Hepatocyte (in vitro differentiated cells): Measurements from ENCODE around the gene PUM2. TPM values are rescaled to one million over a fixed set of nuclear protein-coding genes. Genes with fewer than 3 reads are reported as not detected.

Experiments
- DNase-seq: peaks from one replicate; pipeline ENCODE4 v3.0.0-alpha.2; 2016; ENCODE audit warnings: low spot score
- H2AFZ ChIP-seq: fragments of 200-600 bp; sonication (generic); 2 replicates; pipeline ENCODE4 v1.6.0; 2016; ENCODE audit warnings: antibody characterized with exemption, mild to moderate bottlenecking
- H3K27ac ChIP-seq: fragments of 200-600 bp; sonication (generic); 2 replicates; pipeline ENCODE4 v1.5.1; 2016; ENCODE audit warnings: mild to moderate bottlenecking
- H3K27me3 ChIP-seq: fragments of 200-600 bp; sonication (generic); 2 replicates; pipeline ENCODE4 v1.6.1; 2016
- H3K36me3 ChIP-seq: fragments of 200-600 bp; sonication (generic); replicated peaks from 2 replicates; pipeline ENCODE4 v1.5.1; 2016; ENCODE audit warnings: low read depth; ENCODE audit not compliant: insufficient read depth
- H3K4me1 ChIP-seq: fragments of 200-600 bp; sonication (generic); 2 replicates; pipeline ENCODE4 v1.5.1; 2016; ENCODE audit warnings: mild to moderate bottlenecking, moderate library complexity; ENCODE audit not compliant: insufficient read depth
- H3K4me2 ChIP-seq: fragments of 200-600 bp; sonication (generic); 2 replicates; pipeline ENCODE4 v1.6.0; 2016
- H3K4me3 ChIP-seq: fragments of 200-600 bp; sonication (generic); 2 replicates; pipeline ENCODE4 v1.5.1; 2016; ENCODE audit warnings: mild to moderate bottlenecking
- H3K79me2 ChIP-seq: fragments of 200-600 bp; sonication (generic); 2 replicates; pipeline ENCODE4 v1.6.0; 2017; ENCODE audit warnings: mild to moderate bottlenecking
- H3K9me2 ChIP-seq: fragments of 200-600 bp; sonication (generic); replicated peaks from 2 replicates; pipeline ENCODE4 v1.6.0; 2017; ENCODE audit warnings: mild to moderate bottlenecking; ENCODE audit not compliant: insufficient read depth
- H3K9me3 ChIP-seq: fragments of 200-600 bp; sonication (generic); 2 replicates; pipeline ENCODE4 v1.5.1; 2016; ENCODE audit warnings: low read depth, mild to moderate bottlenecking
- H4K20me1 ChIP-seq: fragments of 200-600 bp; sonication (generic); 2 replicates; pipeline ENCODE4 v1.6.0; 2016; ENCODE audit warnings: mild to moderate bottlenecking; ENCODE audit not compliant: insufficient read depth, poor library complexity, severe bottlenecking
- EZH2 ChIP-seq: fragments of 200-600 bp; sonication (generic); IDR thresholded peaks from 2 replicates; pipeline ENCODE4 v1.6.1; 2016; ENCODE audit warnings: antibody characterized with exemption, mild to moderate bottlenecking, borderline replicate concordance
- EZH2phosphoT487 ChIP-seq: fragments of 200-600 bp; sonication (generic); IDR thresholded peaks from one replicate; pipeline ENCODE4 v1.6.1; 2018; ENCODE audit warnings: antibody characterized with exemption, mild to moderate bottlenecking, low read depth, moderate library complexity; ENCODE audit not compliant: unreplicated experiment, severe bottlenecking
- WGBS: methylation state at CpG from one replicate; pipeline ENCODE4 v1.1.6; 2016; ENCODE audit warnings: low lambda C conversion rate; ENCODE audit errors: missing lambda C conversion rate; 5-methylcytosine and 5-hydroxymethylcytosine counted together
- polyA plus RNA-seq: library from polyadenylated mRNA; unstranded; fragments of >200 nt; fragmentation: Nextera tagmentation; extraction: Ambion mirVana; gene quantifications from 2 replicates; pipeline ENCODE4 v1.2.1, GENCODE V29; 2016
- total RNA-seq: library from RNA; depleted of rRNA; stranded (reverse); fragments of >200 nt; gene quantifications from 2 replicates; pipeline ENCODE4 v1.2.3, GENCODE V29; 2014
- TF ChIP-seq, protein P1 (sequence below): fragments of 200-600 bp; sonication (generic); IDR thresholded peaks from 2 replicates; pipeline ENCODE4 v1.5.1; 2016; ENCODE audit warnings: antibody characterized with exemption, mild to moderate bottlenecking; ENCODE audit not compliant: poor library complexity

The PUM2 gene
- total and polyA plus RNA-seq, 2 experiments from 2014 or later: 14.4 to 55.5 TPM

DNA sequence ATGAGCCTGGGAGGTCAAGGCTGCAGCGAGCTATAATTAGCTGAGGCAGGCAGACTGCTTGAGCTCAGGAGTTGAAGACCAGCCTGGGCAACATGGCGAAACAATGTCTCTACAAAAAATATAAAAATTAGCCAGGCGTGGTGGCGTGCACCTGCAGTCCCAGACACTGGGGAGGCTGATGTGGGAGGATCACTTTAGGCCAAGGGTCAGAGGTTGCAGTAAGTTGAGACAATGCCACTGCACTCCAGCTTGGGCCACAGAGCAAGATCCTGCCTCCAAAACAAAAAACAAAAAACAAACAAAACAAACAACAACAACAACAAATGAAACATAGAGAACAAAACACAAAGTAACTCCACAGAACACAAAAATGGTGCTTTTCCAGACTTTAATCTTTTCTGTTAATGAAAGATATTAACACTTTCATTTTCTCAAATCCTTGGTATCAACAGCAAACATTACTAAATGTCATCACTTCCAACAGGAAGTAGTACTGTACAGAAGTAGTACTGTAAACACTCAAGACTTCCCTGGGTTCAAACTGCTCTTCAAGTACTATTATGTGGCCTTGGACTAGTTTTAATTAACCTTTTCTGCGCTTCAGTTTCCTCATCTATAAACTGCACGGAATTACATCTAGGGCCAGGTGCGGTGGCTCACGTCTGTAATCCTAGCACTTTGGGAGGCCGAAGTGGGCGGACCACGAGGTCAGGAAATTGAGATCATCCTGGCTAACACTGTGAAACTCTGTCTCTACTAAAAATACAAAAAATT lies 27.9 kb downstream of the PUM2 start:
- no peaks in the 10 kb centered on the region for H3K9me2 ChIP-seq
- H3K27me3 ChIP-seq: no peaks in the 10 kb centered on the region
- WGBS: 98% methylated on average over 11 of the region's 11 CpGs
- H3K27ac ChIP-seq: no peak overlapping the region
- H4K20me1 ChIP-seq: peaks cover 90% of the 10 kb centered on the region
- no peak overlapping the region for H2AFZ ChIP-seq
- no peak for DNase-seq
- no peak for TF ChIP-seq EZH2phosphoT487
- TF ChIP-seq, protein P1, sequence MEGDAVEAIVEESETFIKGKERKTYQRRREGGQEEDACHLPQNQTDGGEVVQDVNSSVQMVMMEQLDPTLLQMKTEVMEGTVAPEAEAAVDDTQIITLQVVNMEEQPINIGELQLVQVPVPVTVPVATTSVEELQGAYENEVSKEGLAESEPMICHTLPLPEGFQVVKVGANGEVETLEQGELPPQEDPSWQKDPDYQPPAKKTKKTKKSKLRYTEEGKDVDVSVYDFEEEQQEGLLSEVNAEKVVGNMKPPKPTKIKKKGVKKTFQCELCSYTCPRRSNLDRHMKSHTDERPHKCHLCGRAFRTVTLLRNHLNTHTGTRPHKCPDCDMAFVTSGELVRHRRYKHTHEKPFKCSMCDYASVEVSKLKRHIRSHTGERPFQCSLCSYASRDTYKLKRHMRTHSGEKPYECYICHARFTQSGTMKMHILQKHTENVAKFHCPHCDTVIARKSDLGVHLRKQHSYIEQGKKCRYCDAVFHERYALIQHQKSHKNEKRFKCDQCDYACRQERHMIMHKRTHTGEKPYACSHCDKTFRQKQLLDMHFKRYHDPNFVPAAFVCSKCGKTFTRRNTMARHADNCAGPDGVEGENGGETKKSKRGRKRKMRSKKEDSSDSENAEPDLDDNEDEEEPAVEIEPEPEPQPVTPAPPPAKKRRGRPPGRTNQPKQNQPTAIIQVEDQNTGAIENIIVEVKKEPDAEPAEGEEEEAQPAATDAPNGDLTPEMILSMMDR: no peak
- no peak for TF ChIP-seq EZH2
- H3K4me2 ChIP-seq: no peak overlapping the region
- H3K36me3 ChIP-seq: peaks cover 6% of the 10 kb centered on the region
- H3K79me2 ChIP-seq: peaks cover 97% of the 10 kb centered on the region
- H3K9me3 ChIP-seq: no peaks in the 10 kb centered on the region
- H3K4me1 ChIP-seq: peaks cover 9% of the 10 kb centered on the region
- no peak overlapping the region for H3K4me3 ChIP-seq

DNA sequence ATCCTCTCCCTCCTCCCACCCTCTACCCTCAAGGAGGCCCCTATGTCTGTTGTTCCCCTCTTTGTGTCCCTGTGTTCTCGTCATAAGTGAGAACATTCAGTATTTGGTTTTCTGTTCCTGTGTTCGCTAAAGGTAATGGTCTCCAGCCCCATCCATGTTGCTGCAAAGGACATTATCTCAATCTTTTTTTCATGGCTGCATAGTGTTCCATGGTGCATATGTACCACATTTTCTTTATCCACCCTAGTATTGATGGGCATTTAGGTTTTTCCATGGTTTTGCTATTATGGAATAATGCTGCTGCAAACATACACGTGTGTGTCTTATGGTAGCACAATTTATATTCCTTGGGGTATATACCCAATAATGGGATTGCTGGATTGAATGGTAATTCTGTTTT lies 33.0 kb downstream of the PUM2 start:
- Histone ChIP-seq H3K4me2 (no peak overlapping the region), H3K9me3 (no peaks in the 10 kb centered on the region), H3K9me2 (no peaks in the 10 kb centered on the region), H3K4me1 (no peaks in the 10 kb centered on the region), H4K20me1 (peaks cover 67% of the 10 kb centered on the region), H3K4me3 (no peak overlapping the region), H3K27ac (no peak overlapping the region), H2AFZ (no peak overlapping the region), H3K36me3 (peaks cover 6% of the 10 kb centered on the region), H3K79me2 (peaks cover 93% of the 10 kb centered on the region), H3K27me3 (no peaks in the 10 kb centered on the region)
- no peak for DNase-seq
- WGBS: 97% methylated on average over 3 of the region's 3 CpGs
- TF ChIP-seq EZH2phosphoT487 (no peak), EZH2 (no peak)
- TF ChIP-seq, protein P1: no peak

DNA sequence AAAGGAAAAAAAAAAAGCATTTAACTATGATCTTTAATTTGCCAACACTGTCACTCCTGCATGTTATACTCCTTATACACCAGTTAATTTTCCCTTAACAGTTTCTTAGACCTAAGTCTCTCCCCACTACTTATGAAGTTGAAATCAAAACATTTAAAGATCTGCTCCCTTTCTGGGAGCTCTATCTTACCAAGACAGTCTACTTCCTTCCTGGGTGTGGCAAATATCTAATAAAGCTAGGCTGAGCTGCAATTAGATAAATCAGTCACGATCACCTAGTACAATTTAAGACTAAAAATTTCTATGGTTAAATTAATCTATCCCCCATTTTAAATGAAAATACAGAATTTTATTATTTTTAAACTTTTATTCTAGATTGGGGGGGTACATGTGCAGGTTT lies 33.4 kb downstream of the PUM2 start:
- H3K4me3 ChIP-seq: no peak overlapping the region
- no peak overlapping the region for H3K4me2 ChIP-seq
- H4K20me1 ChIP-seq: peaks cover 67% of the 10 kb centered on the region
- H2AFZ ChIP-seq: no peak overlapping the region
- no peaks in the 10 kb centered on the region for H3K9me3 ChIP-seq
- H3K79me2 ChIP-seq: peaks cover 92% of the 10 kb centered on the region
- no peaks in the 10 kb centered on the region for H3K4me1 ChIP-seq
- peaks cover 6% of the 10 kb centered on the region for H3K36me3 ChIP-seq
- no peak for TF ChIP-seq EZH2
- TF ChIP-seq, protein P1: no peak
- TF ChIP-seq EZH2phosphoT487: no peak
- no peaks in the 10 kb centered on the region for H3K27me3 ChIP-seq
- WGBS: 92% methylated on average over 1 of the region's 1 CpG
- no peaks in the 10 kb centered on the region for H3K9me2 ChIP-seq
- no peak for DNase-seq
- H3K27ac ChIP-seq: no peak overlapping the region
